RCC 7860 (cell line): ENCODE results near the gene EZR.
"Not testable (repeated sequence)": the region's sequence is repeated elsewhere in the genome, so short reads cannot be mapped to it uniquely, and the experiment has no call there.

Experiments used
- DNase-seq: peaks from one replicate; pipeline ENCODE4 v3.0.0-alpha.2; 2015; ENCODE audit warnings: low spot score
- FAIRE-seq: peaks from 2 replicates; lab custom pipeline; 2012; peaks lifted over from hg19 to GRCh38; lab: Jason Lieb, UNC

EZR gene

GRCh38 chr6:158843751-158844683, 24.8 kb upstream of the EZR start:
- no peak for FAIRE-seq
- no peak for DNase-seq

- DNase-seq (no peak), FAIRE-seq (no peak)
Measured at GRCh38 chr6:158841358-158841757, 22.2 kb upstream of the EZR start.

- FAIRE-seq, result no peak
- DNase-seq, result no peak
Measured at GRCh38 chr6:158840465-158840864, 21.3 kb upstream of the EZR start.

- DNase-seq, result no peak
- no peak for FAIRE-seq
Measured at GRCh38 chr6:158839796-158840195, 20.6 kb upstream of the EZR start.

GRCh38 chr6:158838790-158839189, 19.6 kb upstream of the EZR start:
- FAIRE-seq, result not testable (repeated sequence)

GRCh38 chr6:158837684-158838625, 18.8 kb upstream of the EZR start:
- DNase-seq, result no peak
- no peak for FAIRE-seq

More at GRCh38 chr6:158838790-158839189, 19.6 kb upstream of the EZR start:
- DNase-seq, result not testable (repeated sequence)

GRCh38 chr6:158836625-158837311, 17.6 kb upstream of the EZR start:
- no peak for FAIRE-seq

GRCh38 chr6:158835616-158836221, 16.6 kb upstream of the EZR start:
- FAIRE-seq (no peak), DNase-seq (no peak)

More at GRCh38 chr6:158836625-158837311, 17.6 kb upstream of the EZR start:
- no peak for DNase-seq

GRCh38 chr6:158834675-158835385, 15.7 kb upstream of the EZR start:
- FAIRE-seq (no peak), DNase-seq (no peak)

- DNase-seq, FAIRE-seq: not testable (repeated sequence)
Measured at GRCh38 chr6:158832807-158833206, 13.6 kb upstream of the EZR start.

GRCh38 chr6:158832026-158832425, 12.9 kb upstream of the EZR start:
- DNase-seq (no peak), FAIRE-seq (no peak)

- FAIRE-seq (no peak), DNase-seq (no peak)
Measured at GRCh38 chr6:158831571-158831970, 12.4 kb upstream of the EZR start.

- DNase-seq, result no peak
- FAIRE-seq, result no peak
Measured at GRCh38 chr6:158830736-158831135, 11.6 kb upstream of the EZR start.

GRCh38 chr6:158828807-158829206, 9.6 kb upstream of the EZR start:
- DNase-seq (no peak), FAIRE-seq (no peak)

- FAIRE-seq, result no peak
- no peak for DNase-seq
Measured at GRCh38 chr6:158826819-158827501, 7.8 kb upstream of the EZR start.

GRCh38 chr6:158825951-158826306, 6.8 kb upstream of the EZR start:
- FAIRE-seq (no peak), DNase-seq (no peak)

GRCh38 chr6:158825038-158825950, 6.1 kb upstream of the EZR start:
- FAIRE-seq (no peak), DNase-seq (no peak)

- not testable (repeated sequence) for FAIRE-seq, DNase-seq
Measured at GRCh38 chr6:158823616-158824015, 4.4 kb upstream of the EZR start.
